ENCODE results near the gene AMPD3.

DNA sequence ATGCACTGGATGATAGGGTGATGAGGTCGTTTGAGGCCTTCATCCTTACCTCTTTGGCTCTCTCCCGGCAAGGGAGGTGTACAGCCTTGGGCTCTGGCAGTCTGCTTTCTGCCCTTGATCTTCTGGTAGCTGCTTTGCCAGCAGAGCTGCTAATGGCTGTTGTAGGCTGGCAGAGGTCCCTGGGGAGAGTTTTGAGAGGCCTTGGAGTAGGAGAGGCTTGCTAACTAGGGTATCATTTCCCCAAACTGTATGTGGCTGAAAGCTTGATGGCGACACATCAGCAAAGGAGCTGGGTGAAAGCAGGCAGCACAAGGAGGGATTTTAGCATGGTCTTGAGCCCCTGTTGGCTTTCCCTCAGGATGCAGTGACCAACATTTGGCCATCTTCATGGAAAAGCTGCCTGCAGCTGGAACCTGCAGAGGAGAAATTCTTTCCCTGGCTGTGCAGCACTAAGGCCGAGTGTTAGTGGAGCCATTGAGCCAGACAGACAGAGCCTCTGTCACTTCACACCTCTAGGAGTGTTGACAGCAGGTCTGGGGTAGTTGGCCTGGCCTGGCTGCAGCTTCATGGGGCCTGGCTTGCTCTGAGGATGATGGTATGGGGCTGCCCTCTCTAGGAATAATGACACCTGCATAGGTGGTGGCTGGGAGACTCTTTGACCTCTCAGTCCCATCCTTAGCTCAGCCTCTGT is 3.5 kb upstream of the AMPD3 start:
- TF ChIP-seq, protein P1, sequence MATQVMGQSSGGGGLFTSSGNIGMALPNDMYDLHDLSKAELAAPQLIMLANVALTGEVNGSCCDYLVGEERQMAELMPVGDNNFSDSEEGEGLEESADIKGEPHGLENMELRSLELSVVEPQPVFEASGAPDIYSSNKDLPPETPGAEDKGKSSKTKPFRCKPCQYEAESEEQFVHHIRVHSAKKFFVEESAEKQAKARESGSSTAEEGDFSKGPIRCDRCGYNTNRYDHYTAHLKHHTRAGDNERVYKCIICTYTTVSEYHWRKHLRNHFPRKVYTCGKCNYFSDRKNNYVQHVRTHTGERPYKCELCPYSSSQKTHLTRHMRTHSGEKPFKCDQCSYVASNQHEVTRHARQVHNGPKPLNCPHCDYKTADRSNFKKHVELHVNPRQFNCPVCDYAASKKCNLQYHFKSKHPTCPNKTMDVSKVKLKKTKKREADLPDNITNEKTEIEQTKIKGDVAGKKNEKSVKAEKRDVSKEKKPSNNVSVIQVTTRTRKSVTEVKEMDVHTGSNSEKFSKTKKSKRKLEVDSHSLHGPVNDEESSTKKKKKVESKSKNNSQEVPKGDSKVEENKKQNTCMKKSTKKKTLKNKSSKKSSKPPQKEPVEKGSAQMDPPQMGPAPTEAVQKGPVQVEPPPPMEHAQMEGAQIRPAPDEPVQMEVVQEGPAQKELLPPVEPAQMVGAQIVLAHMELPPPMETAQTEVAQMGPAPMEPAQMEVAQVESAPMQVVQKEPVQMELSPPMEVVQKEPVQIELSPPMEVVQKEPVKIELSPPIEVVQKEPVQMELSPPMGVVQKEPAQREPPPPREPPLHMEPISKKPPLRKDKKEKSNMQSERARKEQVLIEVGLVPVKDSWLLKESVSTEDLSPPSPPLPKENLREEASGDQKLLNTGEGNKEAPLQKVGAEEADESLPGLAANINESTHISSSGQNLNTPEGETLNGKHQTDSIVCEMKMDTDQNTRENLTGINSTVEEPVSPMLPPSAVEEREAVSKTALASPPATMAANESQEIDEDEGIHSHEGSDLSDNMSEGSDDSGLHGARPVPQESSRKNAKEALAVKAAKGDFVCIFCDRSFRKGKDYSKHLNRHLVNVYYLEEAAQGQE (IDR thresholded peaks at IDR 0.05; ENCODE audit: insufficient read depth in 1 of 2, low read depth in 2 of 2, low read length in 1 of 2): no peak
- TF ChIP-seq, protein P2, sequence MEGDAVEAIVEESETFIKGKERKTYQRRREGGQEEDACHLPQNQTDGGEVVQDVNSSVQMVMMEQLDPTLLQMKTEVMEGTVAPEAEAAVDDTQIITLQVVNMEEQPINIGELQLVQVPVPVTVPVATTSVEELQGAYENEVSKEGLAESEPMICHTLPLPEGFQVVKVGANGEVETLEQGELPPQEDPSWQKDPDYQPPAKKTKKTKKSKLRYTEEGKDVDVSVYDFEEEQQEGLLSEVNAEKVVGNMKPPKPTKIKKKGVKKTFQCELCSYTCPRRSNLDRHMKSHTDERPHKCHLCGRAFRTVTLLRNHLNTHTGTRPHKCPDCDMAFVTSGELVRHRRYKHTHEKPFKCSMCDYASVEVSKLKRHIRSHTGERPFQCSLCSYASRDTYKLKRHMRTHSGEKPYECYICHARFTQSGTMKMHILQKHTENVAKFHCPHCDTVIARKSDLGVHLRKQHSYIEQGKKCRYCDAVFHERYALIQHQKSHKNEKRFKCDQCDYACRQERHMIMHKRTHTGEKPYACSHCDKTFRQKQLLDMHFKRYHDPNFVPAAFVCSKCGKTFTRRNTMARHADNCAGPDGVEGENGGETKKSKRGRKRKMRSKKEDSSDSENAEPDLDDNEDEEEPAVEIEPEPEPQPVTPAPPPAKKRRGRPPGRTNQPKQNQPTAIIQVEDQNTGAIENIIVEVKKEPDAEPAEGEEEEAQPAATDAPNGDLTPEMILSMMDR (IDR thresholded peaks at IDR 0.05): no peak; the same call in 1 of the 2 replicates

Measured in Panc1 (cell line).